HG03196 (cell line): ENCODE measurements around the gene BCAS3.

Experiments
- ATAC-seq: cut with Tn5 transposase; IDR thresholded peaks from one replicate; pipeline ENCODE4 v1.9.1; 2021; ENCODE audit not compliant: unreplicated experiment

BCAS3 gene

GRCh38 chr17:61400717-61401388, 723.2 kb downstream of the BCAS3 start:
- no peak for ATAC-seq

GRCh38 chr17:61401389-61402072, 723.9 kb downstream of the BCAS3 start:
- ATAC-seq: no peak

- no peak for ATAC-seq
Measured at GRCh38 chr17:61402073-61402541, 724.5 kb downstream of the BCAS3 start.

GRCh38 chr17:61402978-61403800, 725.5 kb downstream of the BCAS3 start:
- no peak for ATAC-seq

DNA sequence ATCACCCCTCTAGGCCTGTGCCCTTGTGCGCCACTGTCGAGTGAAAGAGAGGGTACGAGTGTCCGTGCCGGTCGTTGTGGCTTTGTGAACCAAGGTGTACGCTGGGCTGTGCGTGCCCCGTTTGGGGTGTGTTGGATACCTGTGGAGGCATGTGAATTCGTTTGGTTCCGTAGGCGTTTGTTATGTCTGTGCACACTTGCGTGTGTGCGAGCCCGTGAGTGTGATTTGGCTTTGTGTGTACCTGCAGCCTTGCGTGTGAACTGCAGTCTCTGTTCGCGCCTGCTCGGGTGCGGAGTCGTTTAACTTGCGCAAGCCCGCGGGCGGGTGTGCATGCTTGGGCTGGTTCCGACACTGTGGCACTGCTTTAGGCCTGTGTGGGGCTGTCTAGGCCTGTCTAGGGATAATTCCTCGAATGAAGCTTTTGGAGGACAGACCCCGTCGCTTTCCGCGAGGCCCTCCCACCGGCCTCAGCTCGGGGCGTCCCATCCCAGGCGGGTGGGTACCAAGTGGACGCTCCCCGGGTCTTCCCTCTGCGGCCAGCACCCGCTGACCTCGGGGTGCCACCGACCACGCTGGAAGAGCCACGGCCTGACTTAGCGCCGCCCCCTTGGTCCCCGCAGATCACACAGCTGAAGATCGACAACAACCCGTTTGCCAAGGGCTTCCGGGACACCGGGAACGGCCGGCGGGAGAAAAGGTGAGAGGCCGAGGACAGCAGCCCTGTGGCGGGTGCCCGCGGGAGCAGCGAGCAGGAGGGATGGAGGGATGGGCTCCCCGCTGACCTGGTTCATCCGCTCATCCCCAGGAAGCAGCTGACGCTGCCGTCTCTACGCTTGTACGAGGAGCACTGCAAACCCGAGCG, 726.4 kb downstream of the BCAS3 start:
- ATAC-seq: no peak

DNA sequence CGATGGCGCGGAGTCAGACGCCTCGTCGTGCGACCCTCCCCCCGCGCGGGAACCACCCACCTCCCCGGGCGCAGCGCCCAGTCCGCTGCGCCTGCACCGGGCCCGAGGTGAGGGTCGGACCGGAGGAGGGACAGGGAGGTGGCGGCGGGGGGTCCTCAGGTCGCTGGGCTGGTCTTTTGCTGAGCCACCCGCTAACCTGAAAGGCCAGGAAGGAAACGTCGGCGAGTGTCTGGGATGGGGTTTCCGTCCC, 726.9 kb downstream of the BCAS3 start:
- no peak for ATAC-seq

DNA sequence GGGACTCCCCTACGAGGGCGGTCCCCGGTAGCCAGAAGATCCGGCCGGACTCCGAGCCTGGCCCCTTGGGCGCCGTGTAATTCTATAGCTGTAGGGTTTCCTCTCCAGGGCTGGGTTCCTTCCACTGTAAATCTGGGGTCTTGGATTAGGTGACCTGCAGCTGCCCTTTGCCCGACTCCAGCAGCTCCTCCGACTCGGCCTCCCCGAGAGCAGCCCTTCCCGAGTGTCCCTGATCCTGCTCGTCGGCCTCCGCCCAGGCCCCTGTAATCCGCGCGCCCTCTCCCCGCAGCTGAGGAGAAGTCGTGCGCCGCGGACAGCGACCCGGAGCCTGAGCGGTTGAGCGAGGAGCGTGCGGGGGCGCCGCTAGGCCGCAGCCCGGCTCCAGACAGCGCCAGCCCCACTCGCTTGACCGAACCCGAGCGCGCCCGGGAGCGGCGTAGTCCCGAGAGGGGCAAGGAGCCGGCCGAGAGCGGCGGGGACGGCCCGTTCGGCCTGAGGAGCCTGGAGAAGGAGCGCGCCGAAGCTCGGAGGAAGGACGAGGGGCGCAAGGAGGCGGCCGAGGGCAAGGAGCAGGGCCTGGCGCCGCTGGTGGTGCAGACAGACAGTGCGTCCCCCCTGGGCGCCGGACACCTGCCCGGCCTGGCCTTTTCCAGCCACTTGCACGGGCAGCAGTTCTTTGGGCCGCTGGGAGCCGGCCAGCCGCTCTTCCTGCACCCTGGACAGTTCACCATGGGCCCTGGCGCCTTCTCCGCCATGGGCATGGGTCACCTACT, 727.4 kb downstream of the BCAS3 start:
- ATAC-seq: no peak

DNA sequence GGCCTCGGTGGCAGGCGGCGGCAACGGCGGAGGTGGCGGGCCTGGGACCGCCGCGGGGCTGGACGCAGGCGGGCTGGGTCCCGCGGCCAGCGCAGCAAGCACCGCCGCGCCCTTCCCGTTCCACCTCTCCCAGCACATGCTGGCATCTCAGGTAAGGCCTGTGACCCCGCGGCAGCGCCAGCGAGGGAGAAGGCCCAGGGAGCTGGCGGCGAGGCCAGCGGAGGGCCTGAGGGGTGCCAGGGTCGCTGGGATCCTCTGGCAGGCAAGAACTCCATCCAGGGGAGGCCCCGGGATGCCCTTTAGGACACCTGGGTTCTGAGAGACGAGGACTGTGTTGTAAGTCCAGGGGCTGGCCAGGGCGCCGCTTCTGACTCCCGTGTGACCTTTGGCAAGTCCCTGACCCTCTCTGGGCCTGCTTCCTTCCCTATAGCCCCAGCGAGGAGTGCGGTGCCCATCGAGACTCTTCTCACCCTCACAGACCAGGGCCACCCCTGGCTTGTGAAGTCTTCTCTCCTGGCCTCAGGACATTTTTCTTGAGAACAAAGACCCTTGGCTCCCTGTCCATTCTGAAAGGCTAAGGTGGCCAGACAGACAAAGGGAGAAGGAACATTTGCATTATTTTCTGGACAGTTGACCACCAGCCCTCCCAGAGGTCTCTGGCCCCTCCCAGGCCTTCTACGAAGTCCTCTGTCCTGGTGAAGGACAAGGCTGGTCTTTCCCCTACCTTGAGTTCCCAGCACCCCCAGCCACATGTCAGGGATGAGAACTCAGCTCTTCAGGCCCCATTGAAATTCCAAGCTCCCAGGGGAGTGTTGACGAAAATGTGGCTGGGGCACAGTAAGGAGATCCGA, 728.3 kb downstream of the BCAS3 start:
- ATAC-seq: no peak

DNA sequence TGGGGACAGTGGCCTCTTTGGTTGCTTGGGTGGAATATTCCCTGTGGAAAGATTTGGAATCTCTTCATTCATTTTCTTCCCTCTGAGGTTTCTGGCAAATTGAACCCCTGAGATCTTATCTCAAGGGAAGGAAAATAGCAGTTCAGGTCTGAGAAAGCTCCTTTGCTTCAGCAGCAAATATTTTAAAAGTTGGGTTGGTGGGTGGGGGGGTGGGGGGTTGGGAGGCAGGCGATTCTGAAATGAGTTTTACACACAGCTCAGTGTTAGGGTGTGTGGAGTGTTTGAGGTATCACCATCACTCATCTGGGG, 728.8 kb downstream of the BCAS3 start:
- ATAC-seq: no peak

GRCh38 chr17:61406971-61407911, 729.6 kb downstream of the BCAS3 start:
- ATAC-seq: no peak

- ATAC-seq: no peak
Measured at GRCh38 chr17:61408151-61409041, 730.7 kb downstream of the BCAS3 start.

DNA sequence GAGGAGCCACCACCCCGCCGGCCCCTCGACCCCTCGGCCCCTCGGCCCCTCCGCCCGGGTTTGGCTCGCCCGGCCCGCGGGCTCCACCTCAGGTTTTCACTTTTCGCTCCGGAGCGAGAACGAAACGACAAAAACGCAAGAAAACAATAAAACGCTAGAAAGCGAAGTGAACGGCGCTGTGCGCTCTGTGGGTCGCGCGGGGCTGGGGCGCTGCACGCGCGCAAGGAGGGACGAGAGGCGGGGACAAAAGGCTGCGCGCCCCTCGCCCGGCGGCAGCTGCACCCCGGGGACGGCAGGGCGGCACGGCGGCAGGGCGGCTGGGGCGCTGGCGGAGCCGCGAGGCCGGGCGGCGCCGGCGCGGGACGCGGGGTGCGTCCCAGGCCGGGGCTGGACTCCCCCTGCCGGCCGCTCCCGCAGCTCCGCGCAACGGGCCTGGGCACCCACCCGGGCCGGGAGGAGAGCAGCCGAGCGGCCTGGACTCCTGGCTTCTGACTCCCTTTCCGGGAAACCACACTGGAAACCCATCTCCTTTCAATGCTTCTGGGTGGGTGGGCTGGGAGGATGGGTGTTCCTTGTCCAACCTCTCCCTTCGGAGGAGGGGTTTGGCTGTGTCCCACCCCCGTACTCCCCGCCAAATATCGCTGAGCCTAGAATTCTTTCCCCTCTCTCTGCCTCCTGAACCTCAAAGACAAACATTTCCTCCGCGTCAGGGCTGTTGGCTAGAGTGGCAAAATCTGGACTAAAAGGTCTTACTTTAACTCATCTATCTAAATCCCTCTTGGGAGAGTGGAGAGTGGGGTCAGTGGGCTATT, 731.9 kb downstream of the BCAS3 start:
- no peak for ATAC-seq

- ATAC-seq: no peak
Measured at GRCh38 chr17:61410141-61411010, 732.7 kb downstream of the BCAS3 start.

GRCh38 chr17:61411011-61411260, 733.3 kb downstream of the BCAS3 start:
- no peak for ATAC-seq

DNA sequence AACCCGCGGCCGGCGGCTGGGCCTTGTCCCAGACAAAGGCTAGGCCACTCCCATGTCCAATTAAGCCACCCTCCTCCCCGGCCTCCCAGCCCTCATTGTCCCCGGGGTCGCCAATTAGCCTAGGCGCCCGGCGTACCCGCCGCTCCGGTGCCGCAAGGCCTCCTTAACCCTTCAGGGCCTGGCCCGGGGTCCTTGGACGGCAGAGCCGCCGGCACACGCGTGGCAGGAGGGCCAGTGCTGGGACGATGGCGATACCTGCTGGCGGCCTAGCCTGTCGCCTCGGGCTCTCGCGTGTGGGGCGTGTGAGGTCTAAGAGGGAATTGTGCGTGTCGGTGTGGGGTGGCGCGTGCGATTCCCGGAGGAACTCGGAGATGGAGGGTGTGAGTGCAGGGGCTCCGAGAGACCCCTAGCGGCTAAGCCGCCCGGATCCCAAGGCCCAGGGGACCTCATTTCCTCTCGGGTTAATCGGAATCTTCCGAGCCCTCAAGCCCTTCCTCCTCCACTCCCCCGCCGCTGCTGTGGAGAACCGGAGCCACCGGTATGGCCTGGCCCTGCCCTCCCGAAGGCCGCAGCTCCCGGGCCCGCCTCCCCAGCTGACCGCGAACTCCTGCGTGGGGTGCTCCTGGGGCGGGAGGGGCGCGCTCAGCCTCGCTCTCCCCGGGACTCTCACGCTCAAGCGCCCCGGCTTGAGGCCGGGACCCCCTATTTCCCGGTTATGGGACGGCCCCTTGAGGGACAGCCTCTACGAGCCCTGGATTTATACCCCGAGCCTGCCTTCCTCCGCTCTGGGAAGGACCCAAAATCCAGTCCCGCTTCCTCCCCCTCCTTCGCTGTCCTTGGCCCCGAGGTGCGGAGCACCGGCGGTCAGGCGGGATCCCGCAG, 733.9 kb downstream of the BCAS3 start:
- ATAC-seq: no peak
